ENCODE data around the gene C6orf15.

- TF ChIP-seq POLR2AphosphoS5 (IDR thresholded peaks at IDR 0.05; ENCODE audit: low read depth): no peak
- TF ChIP-seq, protein P1, sequence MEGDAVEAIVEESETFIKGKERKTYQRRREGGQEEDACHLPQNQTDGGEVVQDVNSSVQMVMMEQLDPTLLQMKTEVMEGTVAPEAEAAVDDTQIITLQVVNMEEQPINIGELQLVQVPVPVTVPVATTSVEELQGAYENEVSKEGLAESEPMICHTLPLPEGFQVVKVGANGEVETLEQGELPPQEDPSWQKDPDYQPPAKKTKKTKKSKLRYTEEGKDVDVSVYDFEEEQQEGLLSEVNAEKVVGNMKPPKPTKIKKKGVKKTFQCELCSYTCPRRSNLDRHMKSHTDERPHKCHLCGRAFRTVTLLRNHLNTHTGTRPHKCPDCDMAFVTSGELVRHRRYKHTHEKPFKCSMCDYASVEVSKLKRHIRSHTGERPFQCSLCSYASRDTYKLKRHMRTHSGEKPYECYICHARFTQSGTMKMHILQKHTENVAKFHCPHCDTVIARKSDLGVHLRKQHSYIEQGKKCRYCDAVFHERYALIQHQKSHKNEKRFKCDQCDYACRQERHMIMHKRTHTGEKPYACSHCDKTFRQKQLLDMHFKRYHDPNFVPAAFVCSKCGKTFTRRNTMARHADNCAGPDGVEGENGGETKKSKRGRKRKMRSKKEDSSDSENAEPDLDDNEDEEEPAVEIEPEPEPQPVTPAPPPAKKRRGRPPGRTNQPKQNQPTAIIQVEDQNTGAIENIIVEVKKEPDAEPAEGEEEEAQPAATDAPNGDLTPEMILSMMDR (IDR thresholded peaks at IDR 0.05; ENCODE audit: insufficient read depth, low read length): peak; percentile 98
Measured at GRCh38 chr6:31068669-31069340, 43.6 kb downstream of the C6orf15 start.

Data from HL-60 (cell line).